Activated CD8-positive, alpha-beta memory T cell treated with anti-CD3 and anti-CD28 coated beads, Interleukin-2, amount 50 U/mL, for 48 hours (primary cell): ENCODE measurements around the gene NSMCE1.

Experiments
- DNase-seq: peaks from one replicate; pipeline ENCODE4 v3.0.0-alpha.2; 2020

The NSMCE1 gene, protein sequence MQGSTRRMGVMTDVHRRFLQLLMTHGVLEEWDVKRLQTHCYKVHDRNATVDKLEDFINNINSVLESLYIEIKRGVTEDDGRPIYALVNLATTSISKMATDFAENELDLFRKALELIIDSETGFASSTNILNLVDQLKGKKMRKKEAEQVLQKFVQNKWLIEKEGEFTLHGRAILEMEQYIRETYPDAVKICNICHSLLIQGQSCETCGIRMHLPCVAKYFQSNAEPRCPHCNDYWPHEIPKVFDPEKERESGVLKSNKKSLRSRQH

DNA sequence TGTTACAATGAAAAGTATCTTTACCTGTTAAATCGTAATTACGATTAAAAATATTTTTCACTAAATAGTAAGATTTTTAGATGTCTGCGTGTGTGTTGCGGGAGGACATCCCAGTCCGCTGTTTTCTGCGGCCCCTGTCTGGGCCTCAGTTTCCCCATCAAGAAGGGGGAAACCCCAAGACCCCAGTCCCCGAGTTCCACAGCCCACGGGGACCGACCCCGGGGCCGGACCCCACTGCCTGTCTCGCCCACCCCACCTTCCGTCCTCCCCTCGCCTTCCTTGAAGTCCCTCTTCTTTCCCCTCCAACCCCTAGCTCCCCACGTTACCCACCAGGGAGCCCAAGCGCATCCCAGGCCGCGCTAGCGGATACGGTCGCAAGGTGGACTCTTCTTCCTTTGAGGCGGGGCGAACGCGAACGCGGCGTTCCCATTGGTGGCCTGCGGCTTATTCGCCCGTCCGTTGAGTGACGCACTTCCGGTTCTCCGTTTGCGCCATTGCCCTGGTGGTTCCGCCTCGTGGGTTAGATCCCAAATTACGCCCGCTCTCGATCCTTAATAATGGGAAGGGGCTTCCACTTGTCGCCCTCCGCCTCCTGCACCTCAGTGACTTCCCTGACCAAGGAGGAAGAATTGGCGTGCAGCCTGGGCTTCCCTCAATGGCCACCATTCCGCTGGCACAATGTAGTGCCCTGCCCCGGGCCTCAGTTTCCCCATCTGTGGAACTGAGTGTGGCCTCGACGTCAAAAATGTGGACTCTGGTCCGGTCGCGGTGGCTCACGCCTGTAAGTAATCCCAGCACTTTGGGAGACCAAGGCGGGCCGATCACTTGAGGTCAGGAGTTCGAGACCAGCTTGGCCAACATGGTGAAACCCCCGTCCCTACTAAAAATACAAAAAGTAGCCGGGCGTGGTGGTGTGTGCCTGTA is at the start of gene NSMCE1:
Gene NSMCE1, minus strand, starts transcription at position 397 of the 924 bp plus-strand sequence. CDS start 11,202 bp downstream, outside the sequence.
- peak; percentile 98 for DNase-seq

DNA sequence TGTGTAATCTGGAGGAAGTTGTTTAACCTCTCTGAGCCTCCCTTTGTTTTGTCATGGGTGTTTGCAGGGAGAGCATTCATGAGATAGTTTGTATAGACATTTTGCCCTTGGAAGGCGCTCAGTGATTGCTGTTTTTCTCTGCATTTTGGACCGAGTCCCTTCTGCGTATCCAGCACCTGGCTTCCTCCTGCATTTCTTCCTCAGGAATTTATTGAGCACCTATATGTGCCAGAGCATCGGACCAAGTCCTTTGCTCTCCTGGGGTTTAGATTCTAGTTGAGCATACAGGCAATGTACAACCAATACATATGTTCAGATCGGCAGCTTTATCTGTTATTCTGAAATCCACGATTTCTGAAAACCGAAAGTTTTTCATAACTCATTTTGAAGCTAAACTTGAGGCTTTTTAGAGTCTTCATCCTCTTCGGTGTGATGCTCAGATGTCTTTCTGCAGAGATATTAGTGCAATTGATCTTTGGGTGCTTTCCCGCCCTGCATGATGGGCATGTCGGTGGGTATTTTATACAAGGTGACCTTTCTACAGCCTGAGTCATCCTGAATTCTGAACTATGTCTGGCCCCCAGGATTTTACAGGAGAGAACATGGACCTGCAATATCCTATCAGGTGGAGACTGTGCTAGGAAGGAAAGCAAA is 49.3 kb upstream of the NSMCE1 start:
- no peak for DNase-seq

DNA sequence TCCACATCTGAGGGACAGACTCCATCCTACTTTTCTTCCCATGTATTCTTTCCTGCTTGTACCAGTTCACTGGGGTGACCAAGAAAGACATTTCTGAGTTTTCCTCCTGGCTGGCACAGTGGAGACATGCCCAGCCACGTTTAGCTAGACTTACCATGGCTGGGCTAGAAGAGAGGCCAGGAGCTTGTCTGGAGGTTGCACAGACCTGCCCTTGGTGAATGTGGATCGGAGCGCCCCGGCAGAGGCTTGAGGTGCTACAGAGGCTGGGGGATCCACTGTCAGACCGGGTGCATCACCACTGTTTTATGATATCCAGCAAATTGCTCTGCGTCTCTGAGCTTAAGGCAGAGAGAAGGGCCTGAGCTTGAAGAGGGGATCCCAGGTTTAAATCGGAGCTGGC is 48.7 kb upstream of the NSMCE1 start:
- no peak for DNase-seq

DNA sequence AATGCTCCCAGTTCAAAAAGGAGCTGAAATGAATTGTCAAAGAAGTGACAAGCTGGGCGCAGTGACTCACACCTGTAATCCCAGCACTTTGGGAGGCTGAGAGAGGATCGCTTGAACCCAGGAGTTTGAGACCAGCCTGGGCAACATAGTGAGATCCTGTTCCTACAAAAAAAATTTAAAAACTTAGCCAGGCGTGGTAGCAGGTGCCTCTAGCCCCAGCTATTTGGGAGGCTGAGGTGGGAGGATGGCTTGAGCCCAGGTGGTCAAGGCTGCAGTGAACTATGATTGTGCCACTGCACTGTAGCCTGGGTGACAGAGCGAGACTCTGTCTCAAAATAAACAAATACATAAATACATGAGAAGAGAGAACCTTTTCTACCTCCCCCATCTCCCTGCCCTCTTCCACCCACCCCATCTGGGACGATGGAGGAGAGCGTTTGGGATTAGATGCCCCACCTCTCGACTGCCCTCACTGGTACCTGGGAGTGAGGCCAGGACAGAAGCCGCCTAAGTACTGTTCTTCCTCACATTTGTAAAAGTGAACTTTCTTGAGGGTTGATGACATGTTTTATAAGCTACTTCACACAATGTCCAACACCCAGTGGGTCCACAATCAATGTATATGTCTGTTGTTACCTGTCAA is 47.6 kb upstream of the NSMCE1 start:
- no peak for DNase-seq

DNA sequence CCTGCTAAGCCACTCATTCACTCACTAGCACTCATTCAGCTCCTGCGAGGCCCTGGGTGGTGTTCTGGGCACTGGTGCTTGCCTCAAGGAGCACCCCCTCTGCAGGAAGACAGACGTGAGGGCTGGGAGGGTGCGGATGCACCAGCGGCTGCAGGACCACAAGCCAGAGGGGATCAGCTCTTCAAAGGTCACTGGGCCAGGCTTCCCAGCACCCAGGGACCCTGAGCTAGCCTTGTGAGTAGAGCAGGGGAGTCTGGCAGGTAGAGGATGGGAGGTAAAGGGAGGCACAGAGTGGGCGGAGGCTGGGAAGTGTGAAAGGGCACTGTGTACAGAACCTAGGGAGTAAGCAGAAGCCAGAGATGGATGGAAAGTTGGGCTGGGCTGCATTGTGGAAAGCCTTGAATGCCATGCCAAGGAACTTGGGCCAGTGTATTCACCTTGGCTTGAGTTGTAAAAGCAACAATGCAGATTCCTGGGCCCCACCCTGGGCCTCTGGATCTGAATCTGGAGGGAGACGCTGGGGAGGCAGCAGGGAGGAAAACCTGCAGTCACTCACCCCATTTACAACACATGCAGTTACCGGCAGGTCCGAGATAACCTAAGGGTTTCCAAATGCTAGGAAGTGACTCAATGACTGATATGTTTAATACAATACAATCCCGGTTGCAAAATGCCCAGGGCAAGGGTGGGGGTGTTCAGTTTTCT is 46.9 kb upstream of the NSMCE1 start:
- DNase-seq = peak; percentile 86

DNA sequence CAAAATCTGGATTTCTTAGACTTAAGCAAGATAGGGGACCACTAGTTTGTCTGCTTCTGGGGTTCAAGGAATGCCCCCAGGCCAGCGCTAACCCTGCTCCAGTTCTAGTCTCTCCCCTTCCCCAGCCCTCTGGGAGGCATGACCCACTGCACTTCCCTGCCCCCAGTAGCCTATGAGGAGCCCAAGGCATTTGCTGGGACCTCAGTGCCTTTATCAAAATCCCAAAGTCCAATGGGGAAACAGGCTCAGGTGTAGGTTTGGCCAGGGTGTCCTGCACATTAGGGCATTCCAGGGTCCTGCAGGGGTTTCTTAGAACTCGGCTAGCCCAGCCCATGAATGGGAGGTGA is 46.4 kb upstream of the NSMCE1 start:
- DNase-seq = no peak

DNA sequence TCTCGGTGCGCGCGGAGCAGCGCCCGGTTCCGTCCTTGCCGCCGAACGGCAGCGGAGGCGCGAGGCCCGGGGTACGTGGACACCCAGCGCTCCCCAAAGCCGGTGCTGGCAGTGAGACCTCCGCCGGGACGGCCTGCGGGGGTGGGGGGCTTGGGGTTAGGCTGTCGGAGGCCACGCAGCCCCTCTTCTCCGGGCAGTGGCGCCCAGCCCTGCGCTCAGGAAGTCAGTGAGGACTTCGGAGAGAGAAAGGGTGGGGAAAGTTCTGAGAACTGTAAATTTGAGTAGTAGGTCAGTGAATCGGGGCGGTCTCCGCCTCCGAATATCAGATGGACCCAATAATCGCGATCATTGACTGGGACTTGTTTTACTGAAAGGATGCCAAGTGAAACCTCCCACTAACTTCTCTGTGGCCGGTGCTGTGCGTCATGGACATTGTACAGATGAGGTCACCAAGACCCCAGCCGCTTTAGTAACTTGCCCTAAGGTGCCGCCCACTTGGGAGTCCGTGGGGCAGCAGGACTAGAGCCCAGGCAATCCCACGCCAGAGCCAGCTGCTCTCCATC is 45.7 kb upstream of the NSMCE1 start:
- peak; percentile 85 for DNase-seq

DNA sequence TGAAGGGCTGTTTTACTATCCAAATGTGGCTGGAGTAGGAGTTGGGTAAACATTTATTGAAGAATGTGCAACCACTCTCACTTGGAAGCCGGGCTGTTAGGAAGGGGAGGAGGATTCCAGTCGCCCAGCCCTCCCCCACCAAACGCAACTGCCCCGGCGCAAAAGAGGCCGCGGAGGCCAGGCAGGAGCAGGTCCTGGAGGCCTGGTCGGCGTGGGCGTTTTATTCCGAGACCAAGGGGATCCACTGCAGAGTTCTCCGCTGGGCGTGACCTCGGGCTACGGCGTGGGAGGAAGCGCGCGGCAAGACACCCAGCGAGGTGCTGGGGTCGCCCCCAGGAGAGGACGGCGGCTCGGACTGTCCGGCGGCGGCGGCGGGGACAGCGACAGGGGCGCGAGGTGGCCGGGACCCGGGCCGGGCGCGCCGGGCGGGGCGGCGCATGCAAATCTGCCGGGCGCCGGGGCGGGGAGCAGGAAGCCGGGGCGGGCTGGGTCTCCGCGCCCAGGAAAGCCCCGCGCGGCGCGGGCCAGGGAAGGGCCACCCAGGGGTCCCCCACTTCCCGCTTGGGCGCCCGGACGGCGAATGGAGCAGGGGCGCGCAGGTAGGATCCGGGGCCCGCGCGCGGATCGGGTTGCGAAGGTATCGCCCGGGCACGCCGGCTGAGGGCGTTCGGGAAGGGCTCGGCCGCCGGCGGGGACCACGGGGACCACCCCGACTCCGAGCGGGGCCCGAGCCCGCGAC is 45.0 kb upstream of the NSMCE1 start, which contains the start of gene IL4R:
Gene IL4R, plus strand, starts transcription at position 553 of the 739 bp plus-strand sequence. CDS start 26,230 bp downstream, outside the sequence.
- DNase-seq = peak; percentile 91

DNA sequence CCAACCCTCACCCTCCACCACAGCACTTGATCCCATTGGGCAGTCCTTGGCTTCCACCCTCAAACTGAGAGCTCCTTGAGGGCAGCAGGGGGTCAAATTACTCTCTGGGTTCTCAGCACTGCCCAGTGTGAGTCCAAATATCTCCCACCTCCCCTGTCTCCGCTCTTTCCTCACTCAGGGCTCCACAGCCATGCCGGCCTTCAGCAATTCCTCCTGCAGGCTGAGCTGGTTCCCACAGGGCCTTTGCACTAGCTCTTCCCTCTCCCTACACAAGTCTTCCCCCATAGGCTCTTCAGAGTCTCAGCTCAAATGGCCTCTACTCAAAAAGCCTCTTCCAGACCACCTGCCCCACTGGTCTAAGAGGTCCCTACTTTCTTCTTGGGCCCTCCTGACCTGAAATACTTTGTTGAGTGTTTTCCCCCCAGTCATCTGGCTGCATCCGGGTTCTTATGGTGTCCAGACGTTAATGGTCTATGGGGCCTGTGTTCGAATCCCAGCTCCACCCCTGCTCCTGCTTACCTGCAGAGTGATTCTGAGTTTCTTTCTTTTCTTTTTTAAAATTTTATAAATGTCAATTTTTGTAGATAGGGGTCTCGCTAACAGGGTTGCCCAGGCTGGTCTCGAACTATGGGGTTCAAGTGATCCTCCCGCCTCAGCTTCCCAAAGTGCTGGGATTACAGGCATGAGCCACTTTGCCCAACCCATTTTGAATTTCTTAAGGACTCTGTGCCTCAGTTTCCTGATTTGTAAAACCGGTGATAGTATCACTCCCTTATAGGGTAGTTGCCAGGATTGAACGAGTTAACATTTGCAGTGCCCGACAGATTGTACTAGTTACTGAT is 44.2 kb upstream of the NSMCE1 start:
- no peak for DNase-seq

DNA sequence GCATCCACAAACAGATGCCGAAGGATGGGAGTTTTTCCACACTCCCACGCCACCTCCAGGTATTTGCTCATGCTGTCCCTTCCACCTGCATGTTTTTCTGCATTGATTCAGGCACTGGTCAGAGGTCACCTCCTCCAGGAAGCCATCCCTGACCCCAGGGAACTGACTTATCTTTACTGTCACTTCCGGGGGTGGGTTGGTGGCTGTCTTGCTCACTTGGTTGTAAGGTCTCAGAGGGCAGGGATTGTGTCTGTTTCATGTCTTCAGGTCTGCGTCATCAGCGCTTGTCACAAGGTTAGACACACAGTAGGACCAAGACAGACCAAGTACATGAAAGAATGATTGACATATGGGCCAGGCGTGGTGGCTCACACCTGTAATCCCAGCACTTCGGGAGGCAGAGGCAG is 43.3 kb upstream of the NSMCE1 start:
- DNase-seq = no peak

DNA sequence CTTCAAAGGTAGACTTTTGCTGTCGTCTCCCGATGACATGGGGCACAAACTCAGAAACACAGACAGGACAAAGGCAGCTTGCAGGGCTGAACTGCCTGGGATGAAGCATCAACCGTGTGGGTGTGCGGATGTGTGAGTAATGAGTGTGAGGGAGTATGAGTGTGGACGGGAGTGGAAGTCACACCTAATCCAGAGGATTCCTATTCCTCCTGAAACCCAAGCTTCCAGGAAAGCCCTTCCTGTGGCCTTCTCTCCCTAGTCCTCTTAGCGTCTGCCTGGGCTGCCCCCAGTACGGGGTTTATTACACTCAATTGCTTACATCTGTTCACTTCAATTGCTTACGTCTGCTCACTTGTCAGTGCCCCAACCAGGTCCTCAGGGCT is 42.9 kb upstream of the NSMCE1 start:
- DNase-seq = no peak

DNA sequence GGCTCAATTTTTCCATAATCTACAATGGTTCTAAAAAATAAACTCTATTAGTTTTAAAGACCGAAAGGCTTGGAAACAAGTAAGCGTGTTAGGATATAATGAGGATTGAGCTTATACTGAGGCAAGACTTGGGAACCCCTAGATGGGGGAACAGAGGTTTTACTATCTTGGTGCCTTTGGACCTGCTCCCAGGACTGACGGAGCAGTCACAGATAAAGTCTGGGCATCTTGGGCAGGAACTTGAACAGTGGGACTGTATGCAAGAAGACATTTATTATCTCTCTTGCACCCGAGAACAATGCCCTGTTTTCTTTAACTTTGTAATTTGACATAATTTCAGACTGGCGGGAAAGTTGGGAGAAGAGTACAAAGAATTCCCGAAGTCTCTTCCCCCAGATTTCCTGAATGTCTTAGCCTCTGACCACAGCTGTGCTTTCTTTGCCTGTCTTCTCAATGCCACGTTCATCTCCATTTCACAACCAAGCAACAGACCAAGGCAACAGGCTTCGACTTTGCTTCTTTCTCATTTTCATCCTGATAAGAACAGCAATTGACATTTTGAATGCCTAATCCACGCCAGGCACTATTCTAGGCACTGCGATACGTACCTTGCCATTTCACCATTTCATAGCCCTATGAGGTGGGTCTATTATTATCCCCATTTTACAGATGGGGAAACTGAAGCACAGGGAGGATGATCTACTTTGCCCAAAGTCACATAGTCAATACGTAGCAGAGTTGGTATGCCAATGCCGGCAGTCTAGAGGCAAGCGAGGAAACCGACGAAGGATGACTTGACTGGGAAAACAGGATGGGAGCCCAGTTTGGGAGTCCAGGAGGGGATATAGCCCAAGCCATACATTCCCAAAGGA is 42.2 kb upstream of the NSMCE1 start:
- DNase-seq = no peak

DNA sequence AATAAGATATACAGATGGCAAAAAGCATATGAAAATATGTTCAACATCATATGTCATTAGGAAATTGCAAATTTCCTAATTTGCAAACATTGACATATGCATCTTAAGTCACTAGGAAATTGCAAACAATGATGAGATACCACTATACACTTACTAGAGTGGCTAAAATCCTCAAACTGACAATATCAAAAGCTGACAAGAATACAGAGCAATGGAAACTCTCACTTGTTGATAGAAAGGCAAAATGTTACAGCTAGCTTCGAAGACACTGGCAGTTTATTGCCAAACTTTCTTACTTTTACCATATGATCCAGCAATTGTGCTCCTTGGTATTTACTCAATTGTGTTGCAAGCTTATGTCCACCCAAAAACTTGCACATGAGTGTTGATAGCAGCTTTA is 40.2 kb upstream of the NSMCE1 start:
- no peak for DNase-seq

DNA sequence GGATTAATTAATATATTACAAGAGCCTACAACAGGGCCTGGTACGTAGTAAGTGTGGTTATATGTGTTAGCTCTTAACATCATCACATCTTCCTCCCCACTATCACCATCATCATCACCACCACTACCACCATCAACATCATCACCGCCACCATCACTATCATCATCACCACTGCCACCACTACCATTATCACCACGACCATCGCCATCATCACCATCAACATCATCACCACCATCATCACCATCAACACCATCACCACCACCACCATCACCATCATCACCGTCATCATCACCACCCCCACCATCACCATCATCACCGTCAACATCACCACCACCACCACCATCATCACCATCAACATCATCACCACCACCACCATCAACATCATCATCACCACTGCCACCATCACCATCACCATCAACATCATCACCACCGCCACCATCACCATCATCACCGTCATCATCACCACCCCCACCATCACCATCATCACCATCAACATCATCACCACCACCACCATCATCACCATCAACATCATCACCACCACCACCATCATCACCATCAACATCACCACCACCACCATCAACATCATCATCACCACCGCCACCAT is 37.4 kb upstream of the NSMCE1 start:
- DNase-seq = no peak

DNA sequence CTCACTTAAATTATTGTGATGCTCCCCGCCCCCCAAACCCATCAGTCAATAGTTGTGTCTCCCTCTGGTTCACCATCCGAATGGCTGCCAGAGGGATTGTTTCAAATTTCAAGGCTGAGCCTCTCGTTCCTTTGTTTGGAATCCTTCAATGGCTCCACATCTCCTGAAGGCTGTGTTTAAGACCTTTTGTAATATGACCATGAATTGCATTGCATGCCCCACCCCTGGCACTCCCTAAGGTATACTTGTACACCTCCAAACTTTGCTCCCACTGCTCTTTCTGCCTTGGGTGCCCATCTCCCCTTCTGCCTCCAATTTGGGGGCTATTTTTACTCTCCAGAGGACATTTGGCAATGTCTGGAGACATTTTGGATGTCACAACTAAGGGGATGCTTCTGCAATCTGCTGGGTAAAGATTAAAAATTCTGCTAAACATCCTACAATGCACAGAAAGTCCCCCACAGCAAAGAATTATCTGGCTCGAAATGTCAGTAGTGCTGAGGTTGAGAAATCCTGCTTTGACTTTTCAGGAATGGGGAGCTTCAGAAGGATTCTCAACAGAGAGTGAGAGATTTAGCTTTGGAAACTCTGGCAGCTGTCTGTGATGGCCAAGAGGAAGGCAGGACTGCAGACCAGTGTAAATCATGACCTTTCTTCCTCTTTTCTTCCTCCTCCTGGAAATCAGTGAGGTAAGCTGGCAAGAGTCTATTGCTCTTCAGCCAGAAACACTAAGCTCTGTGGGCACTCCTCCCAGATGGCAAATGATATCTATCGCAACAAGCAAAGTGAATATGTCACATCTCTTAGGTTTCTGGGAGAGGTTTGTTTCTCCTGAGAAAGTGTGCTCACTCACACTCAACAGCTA is 36.5 kb upstream of the NSMCE1 start:
- DNase-seq = peak; percentile 13

DNA sequence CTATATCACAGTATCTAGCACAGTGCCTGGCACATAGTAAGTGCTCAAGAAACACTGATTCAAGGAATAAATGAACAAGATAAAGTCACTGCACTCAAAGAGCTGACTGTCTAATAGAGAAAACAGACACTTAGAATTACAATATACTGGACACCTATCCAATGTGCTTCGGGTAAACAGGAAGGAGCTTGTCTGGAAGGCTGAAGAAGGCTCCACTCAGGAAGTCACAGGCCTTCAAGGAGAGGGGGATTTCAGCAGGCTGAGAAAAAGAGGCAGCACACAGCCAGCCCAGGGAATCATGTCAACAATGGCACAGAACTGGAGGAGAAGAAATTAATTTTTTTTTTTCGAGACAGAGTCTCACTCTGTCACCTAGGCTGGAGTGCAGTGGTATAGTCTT is 35.5 kb upstream of the NSMCE1 start:
- DNase-seq = peak; percentile 12

DNA sequence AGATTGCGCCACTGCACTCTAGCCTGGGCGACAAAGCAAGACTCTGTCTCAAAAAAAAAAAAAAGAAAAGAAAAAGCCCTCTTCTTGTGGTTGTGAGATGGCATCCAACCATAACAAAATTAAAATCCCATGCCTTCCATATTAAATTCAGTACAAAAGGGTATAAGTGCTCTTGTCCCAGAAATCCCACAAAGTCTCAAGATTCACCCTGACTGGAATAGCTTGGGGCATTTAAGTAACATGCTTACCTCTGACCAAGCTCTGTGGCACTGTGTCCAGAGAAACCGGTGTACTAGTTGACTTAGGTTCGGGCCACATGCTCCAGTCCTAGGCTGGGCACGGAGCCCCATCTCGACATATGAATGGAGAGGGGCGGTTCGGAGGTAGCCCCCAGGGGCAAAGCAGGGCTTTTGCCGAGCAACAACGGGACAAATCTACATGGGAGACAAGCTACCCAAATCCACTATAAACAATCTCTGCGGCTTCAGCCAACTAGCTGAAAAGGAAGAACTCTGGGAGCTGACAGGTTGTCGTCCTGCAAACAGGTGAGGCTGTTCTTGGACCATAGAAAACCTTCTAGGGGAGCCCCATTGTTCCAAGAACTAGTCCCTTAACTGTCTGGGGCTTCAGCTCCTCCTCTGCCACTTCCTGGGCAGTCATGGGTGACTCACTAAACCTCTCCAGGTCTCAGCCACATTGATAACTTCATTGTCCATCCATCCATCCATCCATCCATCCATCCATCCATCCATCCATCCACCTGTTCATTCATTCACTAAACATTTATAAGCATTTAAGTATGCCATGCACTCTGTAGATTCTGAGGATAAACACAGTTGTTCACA is 34.9 kb upstream of the NSMCE1 start:
- DNase-seq = peak; percentile 43
